CD4-positive, alpha-beta T cell treated with Interleukin-6 for 4 hours (primary cell): ENCODE results near the gene MYADML2.
A peak's percentile ranks its signal among the peaks of the same experiment; 100 is the strongest.

Experiments used
- DNase-seq: peaks from one replicate; pipeline ENCODE4 v3.0.0-alpha.2; 2020; ENCODE audit warnings: mixed read lengths

The MYADML2 gene

DNA sequence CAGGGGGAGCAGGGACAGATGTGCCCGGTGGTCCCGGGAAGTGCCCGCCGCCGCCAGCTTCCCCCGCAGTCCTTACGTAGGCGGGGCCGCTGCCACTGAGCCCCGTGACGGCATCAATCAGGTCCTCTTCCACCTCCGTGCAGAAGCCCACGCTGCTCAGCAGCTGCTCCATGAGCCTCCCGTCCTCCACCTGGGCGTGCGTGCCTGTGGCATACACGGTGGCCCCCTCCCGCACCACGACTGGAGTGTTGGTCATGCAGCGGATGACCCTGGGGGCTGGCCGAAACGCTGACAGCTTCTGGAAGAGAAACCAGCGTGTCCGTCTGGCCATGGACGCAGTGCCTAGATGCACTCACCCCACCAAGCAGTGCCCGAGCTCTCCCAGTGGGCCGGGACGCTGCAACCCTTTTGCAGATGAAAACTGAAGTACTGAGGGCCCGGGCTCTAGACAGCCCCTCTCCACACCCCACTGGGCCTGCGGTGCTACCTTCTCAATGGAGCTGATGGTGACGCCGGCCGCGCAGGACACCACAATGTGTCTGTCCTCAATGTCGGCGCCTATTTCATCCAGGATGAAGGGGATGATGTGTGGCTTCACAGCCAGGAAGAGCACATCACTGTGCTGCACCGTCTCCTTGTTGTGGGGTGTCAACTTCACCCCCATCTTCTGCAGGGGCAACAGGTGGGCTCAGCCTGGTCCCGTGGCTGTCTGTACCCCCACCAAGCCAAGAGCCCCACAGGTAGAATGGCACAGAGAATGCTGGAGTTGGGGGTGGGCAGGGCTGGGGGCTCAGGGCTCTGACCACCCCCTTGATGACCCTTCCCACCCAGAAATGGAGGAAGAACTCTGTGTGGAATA lies 12.0 kb downstream of the MYADML2 start:
- DNase-seq: peak; percentile 1

DNA sequence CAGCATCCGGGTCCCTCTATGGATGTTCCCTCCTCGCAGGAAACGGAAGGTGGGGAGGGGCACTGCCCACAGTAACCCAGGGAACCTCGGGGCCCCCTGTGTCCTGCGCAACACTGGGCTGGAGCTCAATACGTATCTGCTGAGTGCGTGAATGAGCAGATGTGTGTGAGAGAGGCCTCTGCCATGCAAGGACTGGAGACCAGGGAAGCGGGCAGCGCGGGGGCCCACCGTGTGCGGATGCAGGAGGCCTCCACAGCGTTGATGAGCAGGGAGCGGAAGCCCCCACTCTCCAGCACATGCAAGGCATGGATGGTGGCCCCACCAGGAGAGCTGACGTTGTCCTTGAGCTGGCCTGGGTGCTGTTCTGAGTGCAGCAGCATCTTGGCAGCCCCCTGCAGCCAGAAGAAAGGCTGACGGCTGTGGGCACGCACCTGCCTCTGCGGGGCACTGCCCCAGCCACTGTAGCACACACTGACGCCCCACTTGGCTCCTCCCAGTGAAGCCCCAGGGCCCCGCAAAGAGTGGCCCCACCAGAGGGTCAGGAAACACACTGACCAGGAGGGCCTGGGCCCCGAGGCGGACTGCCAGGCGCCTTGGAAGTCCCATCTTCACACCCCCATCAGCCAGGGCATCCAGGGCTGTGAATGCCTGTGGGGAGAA lies 12.8 kb downstream of the MYADML2 start:
- peak; percentile 0 for DNase-seq

DNA sequence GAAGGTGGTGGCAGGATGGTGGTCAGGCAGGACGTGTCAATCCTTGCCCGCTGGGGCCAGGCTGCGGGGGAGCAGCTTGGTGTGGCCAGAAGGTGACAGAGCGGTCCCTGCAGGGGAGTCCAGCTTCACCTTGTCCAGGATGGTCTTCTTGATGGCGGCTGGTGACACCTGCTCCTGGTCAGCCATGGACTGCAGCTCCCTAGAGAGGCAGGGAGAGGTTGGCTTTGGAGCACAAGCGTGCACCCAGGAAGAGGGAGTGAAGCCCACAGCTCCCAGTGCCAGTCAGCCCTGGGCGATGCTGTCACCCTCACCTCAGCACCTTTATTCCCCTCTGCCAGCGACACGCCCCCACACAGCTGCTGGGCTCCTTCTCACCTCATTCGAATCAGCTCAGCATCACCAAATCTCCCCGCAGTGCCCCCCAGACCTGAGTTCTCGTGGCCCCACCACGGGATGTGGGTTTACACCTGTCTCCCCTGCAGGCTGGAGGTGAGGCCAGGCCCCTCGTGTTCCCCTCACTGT lies 13.8 kb downstream of the MYADML2 start:
- DNase-seq: peak; percentile 1

DNA sequence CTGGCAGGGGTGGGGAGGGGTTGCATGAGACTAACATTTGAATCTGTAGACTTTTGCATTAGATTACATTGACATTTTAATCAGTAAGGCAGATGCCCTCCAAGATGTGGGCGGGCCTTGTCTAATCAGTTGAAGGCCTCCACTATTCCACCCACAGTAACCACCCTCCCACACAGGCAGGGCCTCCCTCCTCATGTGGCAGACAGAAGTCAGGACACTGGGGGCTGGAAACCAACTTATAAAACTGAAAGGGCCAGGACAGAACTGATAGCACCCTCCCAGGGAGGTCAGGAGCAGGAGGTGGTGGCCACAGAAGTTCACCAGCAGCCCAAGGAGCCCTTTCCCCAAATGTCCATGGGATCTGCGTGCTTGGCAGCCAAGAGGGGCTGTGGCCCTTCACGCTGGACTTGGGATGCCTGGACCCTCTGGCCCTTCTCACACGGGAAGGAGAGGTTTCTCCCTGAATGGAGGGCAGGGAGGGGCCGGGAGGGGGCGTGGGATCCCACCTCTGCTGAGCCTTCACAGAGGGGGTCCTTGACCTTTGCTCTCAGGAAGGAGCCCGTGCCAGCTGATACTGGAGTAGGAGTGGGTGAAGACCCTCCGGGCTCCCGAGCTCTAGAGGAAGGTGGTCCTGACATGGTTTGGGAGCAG lies 14.6 kb downstream of the MYADML2 start:
- peak; percentile 1 for DNase-seq

DNA sequence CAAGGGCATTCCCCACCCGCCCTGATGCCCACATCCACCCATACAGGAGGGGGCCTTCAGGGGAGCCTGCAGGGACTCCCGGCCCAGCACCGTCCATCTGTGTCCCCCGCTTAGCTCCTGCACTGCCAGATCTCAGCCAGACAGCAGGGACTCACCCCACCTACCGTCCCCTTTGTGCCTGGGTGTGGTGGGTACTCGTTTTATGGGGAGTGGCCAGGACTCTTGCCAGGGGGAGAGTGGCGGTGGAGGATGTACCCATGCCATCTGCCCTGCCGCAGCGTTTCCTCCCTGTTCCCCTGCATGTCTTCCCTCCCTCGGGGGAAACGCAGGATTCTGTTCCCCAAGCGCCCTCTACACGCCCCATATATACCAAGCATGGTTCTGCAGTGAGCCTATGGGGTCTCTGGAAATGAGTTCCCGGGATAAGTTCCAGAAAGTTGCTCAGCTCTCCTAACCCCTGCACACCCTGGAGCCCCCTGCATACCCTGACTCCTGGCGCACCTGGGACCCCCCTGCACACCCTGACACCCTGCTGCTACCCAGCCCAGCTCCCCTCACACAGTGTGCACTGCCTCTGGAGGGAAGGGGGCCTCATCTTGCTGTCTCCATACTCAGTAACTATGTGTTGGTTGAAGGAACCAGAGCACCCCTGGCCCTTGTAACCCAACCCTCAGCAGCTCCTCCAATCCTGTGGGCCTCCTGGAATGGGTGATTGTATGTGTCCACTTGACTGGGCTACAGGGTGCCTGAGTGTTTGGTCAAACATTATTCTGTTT lies 15.3 kb downstream of the MYADML2 start:
- peak; percentile 0 for DNase-seq

DNA sequence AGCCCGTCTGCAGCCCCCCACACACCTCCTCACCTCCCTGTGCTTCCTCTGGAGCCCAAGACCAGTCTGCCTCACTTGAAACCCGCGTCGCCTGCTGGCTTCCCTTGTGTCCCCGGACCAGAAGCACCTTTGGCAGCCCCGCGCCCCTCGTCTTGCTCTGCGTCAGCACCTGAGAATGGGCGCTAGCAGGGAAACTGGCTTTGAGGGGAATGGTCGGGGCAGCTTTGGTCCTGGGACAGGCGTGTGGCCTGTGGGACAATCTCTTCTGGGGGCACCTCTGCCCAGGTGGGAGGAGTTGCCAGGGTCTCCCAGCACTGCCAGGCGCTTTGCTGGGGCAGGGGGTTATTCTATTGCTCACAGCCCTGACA lies 15.9 kb downstream of the MYADML2 start:
- no peak for DNase-seq

DNA sequence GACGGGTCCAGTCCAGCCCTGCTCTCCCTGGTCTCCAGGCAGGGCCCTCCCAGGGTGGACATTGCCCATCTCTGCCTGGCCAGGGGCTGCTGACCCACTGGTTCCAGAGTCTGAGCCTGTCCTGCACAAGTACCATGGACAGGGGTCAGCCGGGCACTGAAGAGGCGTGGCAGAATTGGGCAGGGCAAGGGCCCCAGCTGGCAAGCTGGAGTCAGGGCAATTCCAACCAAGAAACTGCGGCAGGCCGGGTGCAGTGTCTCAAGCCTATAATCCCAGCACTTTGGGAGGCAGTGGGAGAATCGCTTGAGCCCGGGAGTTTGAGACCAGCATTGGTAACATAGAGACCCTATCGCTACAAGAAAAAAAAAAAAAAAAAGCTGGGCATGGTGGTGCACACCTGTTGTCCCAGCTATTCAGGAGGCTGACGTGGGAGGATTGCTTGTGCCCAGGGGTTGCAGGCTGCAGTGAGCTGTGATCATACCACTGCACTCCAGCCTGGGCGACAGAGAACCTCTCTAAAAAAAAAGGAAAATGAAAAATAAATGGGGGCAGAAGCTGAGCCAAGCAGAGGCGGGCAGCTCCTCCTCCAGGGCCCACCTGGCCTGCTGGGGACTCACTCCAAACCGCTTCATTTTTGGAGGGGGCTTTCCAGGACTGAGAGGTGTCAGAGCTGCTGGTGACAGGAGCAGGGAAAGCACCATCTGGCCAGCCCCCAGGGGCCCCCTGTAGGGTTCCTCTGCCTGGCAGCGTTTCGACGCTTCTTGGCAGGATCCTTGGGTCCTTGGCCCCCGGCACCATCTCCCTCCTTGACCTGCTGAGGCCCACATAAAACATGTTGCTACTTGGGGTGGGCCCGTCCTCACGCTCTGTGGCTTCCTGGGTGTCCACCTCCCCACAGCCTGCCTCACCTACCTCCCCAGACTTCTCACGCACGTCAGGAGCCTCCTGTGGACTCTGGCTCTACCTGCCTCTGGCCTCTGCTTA lies 16.6 kb downstream of the MYADML2 start:
- DNase-seq: peak; percentile 0

DNA sequence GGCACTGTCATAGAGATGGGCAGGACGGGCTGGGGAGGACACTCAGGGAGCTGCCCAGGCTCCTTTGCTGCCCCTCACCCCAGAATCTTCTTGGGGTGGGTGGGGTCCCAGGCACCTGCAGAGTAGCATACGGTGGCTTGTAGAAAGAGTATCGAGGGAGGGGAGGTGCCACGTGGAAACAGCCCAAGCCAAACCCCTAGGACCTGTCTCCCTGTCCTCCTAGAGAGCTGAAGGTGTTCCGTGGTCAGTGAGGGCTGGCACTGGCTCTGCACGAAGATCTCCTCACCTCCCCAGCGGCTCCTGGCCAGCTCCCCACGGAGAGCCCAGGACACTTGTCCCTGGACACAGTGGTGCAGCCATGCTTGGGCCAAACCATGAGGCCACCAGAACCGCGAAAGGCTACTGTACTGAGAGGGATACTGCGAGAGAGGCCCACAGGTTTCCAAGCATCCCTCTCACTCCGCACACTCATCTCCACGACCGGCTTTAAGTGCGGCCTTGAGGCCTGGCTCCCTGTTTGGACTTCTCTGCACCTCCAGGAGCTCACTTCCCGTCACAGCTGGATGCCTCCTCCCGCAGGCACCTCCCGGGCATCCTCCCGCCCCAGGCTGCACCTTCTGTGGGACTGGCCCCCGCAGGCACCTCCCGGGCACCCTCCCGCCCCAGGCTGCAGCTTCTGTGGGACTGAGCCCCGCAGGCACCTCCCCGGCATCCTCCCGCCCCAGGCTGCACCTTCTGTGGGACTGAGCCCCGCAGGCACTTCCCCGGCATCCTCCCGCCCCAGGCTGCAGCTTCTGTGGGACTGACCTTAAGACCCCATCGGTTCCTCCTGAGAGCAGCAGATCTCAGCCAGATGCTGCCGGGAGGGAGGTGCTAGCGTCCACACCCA lies 17.5 kb downstream of the MYADML2 start:
- peak; percentile 0 for DNase-seq

DNA sequence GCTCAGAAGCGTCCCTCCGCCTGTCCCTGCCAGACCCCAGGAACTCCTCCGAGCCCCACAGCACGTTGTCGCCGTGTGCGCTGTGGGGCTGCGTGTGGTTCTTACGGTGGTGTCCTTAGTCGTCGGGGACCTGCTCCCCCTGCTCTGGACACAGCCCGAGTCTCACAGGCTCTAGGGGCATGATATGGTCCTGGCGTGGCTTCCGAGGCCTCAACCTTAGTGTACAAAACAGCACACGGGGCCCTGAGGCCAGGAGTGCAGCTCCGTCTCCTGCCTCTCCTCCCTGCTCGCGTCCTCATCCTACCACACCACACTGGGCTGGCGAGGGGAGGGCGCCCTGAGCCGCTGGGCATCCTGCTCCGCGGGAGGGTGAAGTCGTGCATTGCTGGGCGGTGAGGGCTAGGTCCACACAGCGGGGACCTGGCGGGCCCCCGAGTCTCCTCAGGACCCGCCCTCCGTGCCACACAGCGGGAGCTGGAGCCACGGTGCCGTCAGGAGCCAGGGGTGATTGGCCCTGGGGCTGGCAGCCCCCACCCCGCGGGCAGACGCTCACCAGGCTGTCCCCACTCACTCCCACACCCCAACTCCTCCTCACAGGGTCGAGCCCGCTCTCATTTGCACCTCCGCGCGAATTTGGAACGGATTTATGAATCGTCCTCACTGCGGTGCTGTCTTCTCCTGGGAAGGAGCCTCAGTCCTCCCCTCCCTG lies 18.3 kb downstream of the MYADML2 start:
- no peak for DNase-seq

DNA sequence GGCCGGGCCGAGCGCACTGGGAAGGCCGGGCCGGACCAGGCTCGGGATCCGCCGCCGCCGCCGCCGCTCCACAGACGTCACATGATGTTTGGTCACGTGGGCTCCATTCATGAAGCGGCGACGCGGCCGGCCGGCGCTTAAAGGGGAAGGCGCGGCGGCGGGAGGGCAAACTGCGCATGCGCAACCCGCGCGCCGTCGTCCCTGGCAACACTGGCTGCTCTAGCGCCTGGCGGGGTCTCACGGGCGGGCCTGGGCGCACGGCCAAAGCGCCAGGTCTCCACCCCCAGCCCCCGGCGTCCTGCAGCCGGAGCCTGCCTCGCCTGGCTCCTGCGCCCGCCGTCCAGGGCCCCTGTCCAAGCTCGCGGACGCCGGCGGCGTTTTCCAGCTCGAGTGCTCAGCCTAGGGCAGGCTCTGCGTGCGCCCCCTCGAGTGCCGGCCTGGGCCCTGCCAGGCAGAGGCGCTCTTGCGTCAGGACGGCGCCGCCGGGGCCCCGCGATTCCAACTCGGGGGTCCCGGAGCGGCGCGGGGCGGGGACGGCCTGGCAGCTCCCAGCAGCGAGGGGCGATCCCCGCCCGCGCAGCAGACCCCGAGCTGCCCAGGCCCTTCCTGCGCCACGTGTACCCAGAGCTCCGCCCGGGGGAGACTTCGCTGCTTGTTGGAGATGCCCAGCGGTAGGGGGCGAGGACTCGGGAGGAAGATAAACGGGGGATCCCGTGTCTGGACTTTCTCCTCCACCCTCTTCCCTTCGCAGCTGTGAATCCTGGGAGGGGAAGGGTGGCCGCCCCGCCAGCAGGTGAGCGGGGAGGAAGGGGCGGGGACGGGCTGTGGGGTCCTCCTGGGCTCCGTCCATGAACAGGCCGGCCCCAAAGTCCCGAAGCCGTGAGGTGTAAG lies 19.1 kb downstream of the MYADML2 start, which contains the start of gene MAFG:
Gene MAFG, minus strand, starts transcription at position 83 of the 891 bp plus-strand sequence. CDS start 4,550 bp downstream, outside the sequence.
- peak; percentile 93 for DNase-seq

DNA sequence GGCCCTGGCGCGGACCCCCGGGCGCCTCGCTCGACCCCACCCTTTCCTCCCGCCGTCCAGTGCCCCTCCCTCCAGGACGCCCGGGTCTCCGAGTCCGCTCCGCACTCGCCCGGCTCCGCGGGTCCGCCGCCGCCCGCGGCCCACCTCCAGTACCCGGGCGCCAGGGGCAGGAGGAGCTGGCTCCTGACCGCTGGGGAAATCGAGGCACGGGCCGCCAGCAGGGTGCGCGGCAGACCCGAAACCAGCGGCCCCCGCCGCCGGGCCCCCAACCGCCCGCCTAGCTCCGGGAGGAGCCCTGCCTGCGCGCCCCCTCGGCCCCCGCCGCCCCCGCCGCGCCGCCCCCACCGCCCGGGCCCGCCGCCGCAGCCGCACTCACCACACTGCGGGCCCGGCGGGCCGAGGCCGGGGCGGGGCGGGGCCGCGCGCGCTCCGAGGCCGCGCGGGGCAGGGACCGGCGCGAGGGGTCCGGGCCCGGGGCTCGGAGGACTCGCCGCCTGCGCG lies 19.8 kb downstream of the MYADML2 start:
- DNase-seq: no peak

DNA sequence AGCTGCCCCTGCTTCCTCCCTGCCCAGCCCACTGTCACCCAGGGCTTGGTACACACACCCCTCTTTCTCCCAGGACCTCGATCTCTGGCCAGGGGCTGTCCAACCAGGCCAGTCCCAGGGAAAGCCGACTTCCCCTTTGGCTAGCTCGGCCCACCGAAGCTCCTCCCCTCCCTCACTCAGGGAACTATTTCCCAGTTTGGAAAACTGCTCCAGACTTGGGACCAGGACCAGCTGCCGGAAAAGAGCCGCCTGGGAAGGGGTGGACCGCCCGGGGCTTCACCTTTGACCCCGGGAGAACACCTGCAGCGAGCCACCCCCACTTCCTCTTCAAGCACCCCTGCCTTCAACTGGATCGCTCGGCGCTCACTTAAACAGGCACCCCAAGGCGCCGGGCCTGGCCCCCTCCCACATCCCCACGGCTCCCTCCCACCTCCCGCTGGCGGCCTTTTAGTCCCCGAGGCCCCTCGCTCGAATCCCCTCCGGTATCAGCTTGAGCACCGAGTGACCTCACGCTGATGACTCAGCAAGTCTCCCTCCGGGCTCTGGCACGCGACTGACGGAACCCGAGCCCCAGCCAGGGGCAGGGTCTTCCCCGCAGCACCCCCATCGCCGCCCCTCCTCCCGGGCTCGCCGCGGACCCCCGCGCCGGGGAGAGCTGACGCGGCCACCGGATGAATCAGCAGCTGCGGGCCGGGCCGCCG lies 20.4 kb downstream of the MYADML2 start:
- DNase-seq: peak; percentile 71

DNA sequence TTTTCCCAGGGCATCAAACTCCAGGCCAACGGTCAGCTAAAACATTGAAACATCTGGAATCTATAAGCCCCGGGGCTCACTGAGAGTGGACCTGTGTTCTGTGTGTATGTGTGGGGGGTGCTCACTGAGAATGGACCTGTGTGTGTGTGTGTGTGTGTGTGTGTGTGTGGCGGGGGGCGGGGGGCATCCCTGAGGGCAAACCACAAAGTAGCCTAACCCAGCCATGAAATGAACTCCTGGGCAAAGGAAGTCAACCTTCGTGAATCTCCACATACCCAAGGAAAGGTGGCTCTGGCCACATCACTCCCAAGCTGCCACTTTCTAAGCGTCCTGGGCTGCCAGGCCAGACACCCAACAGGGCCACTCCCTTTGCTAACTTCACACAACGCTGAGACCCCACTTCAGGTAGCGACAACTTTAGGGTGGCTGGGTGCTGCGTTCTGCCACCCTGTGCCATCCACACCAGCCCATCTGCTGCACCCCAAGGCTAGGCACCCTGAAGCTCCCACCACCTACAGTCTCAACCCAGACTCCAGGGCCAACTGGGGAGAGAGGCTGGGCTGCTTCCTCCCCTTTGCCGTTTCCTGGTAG lies 21.1 kb downstream of the MYADML2 start:
- DNase-seq: peak; percentile 41

DNA sequence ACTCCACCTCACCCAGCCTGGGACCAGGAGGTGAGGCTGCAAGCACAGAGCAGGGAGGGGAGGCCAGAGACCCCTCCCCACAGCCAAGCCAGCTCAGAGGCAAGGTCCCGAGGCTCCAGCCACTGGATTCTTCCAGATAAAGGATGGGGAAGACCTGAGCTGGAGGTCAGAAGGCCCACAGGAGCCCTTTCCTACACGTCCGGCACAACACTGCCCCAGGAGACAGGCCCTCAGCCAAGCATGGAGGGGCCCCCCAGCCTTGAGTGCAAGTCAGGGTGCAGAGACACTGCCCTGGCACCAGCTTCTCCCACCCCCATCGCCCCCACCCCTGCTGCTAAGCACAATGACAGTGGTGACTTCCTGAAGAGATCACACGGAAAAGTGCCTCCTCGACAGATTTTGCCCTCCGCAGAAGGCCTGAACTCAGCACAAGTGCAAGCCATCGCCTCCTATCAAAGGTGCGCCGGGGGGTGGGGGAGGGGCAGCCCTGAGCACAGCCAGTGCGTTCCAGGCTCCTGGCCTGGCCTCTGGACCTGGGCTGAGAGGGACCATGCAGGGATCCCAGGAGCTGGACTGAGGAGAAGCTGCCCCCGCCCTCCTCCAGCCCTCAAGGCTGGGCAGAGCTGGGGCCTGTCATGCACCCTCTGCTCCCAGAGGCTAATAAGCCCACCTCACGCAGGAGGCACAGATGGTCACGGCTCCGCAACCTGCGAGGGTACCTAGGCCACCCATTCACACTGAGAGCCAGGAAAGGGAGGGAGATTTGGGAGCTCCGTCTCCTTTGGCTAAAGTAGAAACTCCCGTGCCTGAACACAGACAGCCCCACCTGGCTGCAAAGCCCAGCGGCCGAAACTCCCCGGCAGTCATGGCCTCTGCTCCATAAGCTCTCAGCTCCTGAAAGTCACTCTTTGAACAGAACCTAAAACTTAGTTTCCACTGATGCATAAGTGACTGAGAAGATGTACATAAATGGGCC lies 22.2 kb downstream of the MYADML2 start:
- peak; percentile 51 for DNase-seq

DNA sequence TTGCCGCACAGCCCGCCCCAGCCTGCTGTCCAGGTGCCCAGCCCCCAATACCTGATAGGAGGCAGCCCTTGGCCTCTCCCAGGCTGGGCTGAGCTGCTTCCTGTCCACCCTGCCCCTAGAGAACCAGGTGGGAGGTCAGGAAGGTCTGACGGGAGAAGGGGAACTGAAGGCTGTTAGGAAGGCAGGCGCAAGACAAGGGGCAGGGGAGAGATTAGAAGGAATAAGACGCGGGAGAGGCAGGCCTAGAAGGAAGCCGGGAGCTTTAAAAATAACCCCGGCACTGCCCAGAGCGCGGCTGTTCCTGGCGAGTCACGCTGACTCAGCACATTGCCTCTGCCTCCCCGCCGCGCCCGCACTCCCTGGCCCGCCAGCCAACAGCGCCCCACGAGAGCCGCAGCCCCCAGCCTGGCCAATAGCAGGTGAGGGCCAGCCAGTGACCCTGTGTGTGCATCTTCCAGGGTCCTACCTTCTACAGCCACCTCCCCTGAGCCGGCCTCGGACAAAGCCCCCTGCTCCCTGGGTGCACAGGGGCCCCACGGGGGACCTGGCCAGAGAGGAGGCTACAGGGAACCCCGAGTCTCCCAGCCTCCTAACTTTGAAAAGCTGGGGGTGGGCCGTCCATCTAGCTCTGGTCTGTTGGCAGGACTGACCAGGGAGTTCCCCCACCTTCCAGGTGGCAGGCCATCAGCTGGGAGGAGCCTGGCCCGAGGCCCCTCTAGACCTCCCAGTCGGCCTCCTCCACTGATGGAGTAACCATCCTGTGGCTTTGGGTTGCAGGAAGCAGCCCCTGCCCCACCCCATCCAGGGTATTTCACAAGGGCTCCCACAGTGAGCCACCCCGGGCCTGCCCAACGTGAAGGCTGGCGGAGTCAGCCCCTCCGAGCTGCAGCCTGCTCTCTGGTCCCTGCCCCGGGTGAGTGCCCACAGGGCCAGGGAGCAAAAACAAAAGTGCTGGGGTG lies 23.5 kb downstream of the MYADML2 start:
- peak; percentile 19 for DNase-seq
